HG02981 (cell line): ENCODE measurements around the gene LEP.
"Not testable (repeated sequence)": the region's sequence is repeated elsewhere in the genome, so short reads cannot be mapped to it uniquely, and the experiment has no call there.

Source experiments
- ATAC-seq: cut with Tn5 transposase; IDR thresholded peaks from one replicate; pipeline ENCODE4 v1.9.1; 2021; ENCODE audit warnings: mild to moderate bottlenecking, moderate library complexity; ENCODE audit not compliant: unreplicated experiment

Gene LEP

GRCh38 chr7:128210590-128211570 is 30.2 kb upstream of the LEP start:
- ATAC-seq, result no peak

GRCh38 chr7:128211626-128212025 is 29.5 kb upstream of the LEP start:
- no peak for ATAC-seq

- ATAC-seq, result no peak
These were observed 26.6 kb upstream of the LEP start for GRCh38 chr7:128214463-128214862.

GRCh38 chr7:128215281-128215680 is 25.8 kb upstream of the LEP start:
- no peak for ATAC-seq

GRCh38 chr7:128215739-128216138 is 25.3 kb upstream of the LEP start:
- ATAC-seq, result no peak

- no peak for ATAC-seq
These were observed 23.9 kb upstream of the LEP start for GRCh38 chr7:128217030-128217805.

- ATAC-seq, result no peak
These were observed 23.0 kb upstream of the LEP start for GRCh38 chr7:128217967-128218652.

GRCh38 chr7:128219636-128220035 is 21.4 kb upstream of the LEP start:
- ATAC-seq, result no peak

- no peak for ATAC-seq
These were observed 19.1 kb upstream of the LEP start for GRCh38 chr7:128221929-128222403.

- ATAC-seq, result no peak
These were observed 14.7 kb upstream of the LEP start for GRCh38 chr7:128226132-128226980.

GRCh38 chr7:128227271-128227670 is 13.8 kb upstream of the LEP start:
- no peak for ATAC-seq

GRCh38 chr7:128231021-128231420 is 10.1 kb upstream of the LEP start:
- ATAC-seq, result no peak

- no peak for ATAC-seq
These were observed 9.4 kb upstream of the LEP start for GRCh38 chr7:128231677-128232076.

GRCh38 chr7:128233471-128233870 is 7.6 kb upstream of the LEP start:
- no peak for ATAC-seq

- no peak for ATAC-seq
These were observed 6.5 kb upstream of the LEP start for GRCh38 chr7:128234476-128235026.

GRCh38 chr7:128235471-128235870 is 5.6 kb upstream of the LEP start:
- no peak for ATAC-seq

GRCh38 chr7:128236924-128237586 is 4.0 kb upstream of the LEP start:
- peak; percentile 56 for ATAC-seq

- not testable (repeated sequence) for ATAC-seq
These were observed 1.9 kb upstream of the LEP start for GRCh38 chr7:128239146-128239545.

GRCh38 chr7:128242661-128243060 is 1.6 kb downstream of the LEP start:
- no peak for ATAC-seq
